Mesendoderm (in vitro differentiated cells): ENCODE results near the gene ATP2C2.
"Not testable (repeated sequence)": the region's sequence is repeated elsewhere in the genome, so short reads cannot be mapped to it uniquely, and the experiment has no call there.

Source experiments
- DNase-seq: peaks from one replicate; pipeline ENCODE4 v3.0.0; 2013
- H2AK5ac ChIP-seq: 2 replicates; pipeline ENCODE4 v1.6.1; 2013; ENCODE audit warnings: low read length, inconsistent platforms
- H2BK120ac ChIP-seq: 2 replicates; pipeline ENCODE4 v1.6.1; 2013; ENCODE audit warnings: low read depth, mild to moderate bottlenecking, low read length, moderate library complexity, mixed read lengths
- H2BK15ac ChIP-seq: replicated peaks from 2 replicates; pipeline ENCODE4 v1.6.1; 2013; ENCODE audit warnings: low read depth, mild to moderate bottlenecking, moderate library complexity
- H2BK5ac ChIP-seq: 2 replicates; pipeline ENCODE4 v1.6.1; 2013; ENCODE audit warnings: low read length, inconsistent platforms
- H3K18ac ChIP-seq: 2 replicates; pipeline ENCODE4 v1.6.1; 2013; ENCODE audit warnings: mild to moderate bottlenecking, low read length, mixed read lengths
- H3K23ac ChIP-seq: one replicate; pipeline ENCODE4 v1.6.1; 2013; ENCODE audit warnings: low read length
- H3K27ac ChIP-seq: 2 replicates; pipeline ENCODE4 v1.5.1; 2013; ENCODE audit warnings: low read depth, mild to moderate bottlenecking, inconsistent platforms, low read length, moderate library complexity
- H3K27me3 ChIP-seq: 2 replicates; pipeline ENCODE4 v1.6.1; 2013; ENCODE audit warnings: low read length, control low read depth, mild to moderate bottlenecking, inconsistent platforms; ENCODE audit not compliant: insufficient read depth, poor library complexity
- H3K36me3 ChIP-seq: 2 replicates; pipeline ENCODE4 v1.6.1; 2013; ENCODE audit warnings: low read length, inconsistent platforms; ENCODE audit not compliant: control insufficient read depth, insufficient read depth
- H3K4ac ChIP-seq: one replicate; pipeline ENCODE4 v1.6.1; 2013; ENCODE audit warnings: low read depth, mild to moderate bottlenecking, low read length, moderate library complexity
- H3K4me1 ChIP-seq: 2 replicates; pipeline ENCODE4 v1.6.1; 2013; ENCODE audit warnings: low read depth, low read length, inconsistent platforms; ENCODE audit not compliant: control insufficient read depth
- H3K4me2 ChIP-seq: 2 replicates; pipeline ENCODE4 v1.6.1; 2013; ENCODE audit warnings: low read length
- H3K4me3 ChIP-seq: 2 replicates; pipeline ENCODE4 v1.5.1; 2013; ENCODE audit warnings: mild to moderate bottlenecking, low read length
- H3K56ac ChIP-seq: one replicate; pipeline ENCODE4 v1.6.1; 2013; ENCODE audit warnings: low read length
- H3K79me1 ChIP-seq: 2 replicates; pipeline ENCODE4 v1.6.1; 2013; ENCODE audit warnings: low read length, inconsistent platforms
- H3K79me2 ChIP-seq: 2 replicates; pipeline ENCODE4 v1.6.1; 2013; ENCODE audit warnings: mild to moderate bottlenecking, low read length; ENCODE audit not compliant: control insufficient read depth, insufficient read depth
- H3K9ac ChIP-seq: 2 replicates; pipeline ENCODE4 v1.6.1; 2013; ENCODE audit warnings: low read length, inconsistent platforms
- H4K5ac ChIP-seq: one replicate; pipeline ENCODE4 v1.6.1; 2013; ENCODE audit warnings: low read length
- H4K8ac ChIP-seq: one replicate; pipeline ENCODE4 v1.6.1; 2013; ENCODE audit warnings: low read depth, mild to moderate bottlenecking, control low read depth, low read length, moderate library complexity
- WGBS: extraction: QIAGEN DNeasy Blood & Tissue Kit; methylation state at CpG from one replicate; pipeline ENCODE4 v1.1.7; 2013; ENCODE audit warnings: low lambda C conversion rate, missing lambda C conversion rate; ENCODE audit not compliant: insufficient coverage; ENCODE audit errors: extremely low coverage; 5-methylcytosine and 5-hydroxymethylcytosine counted together

Gene ATP2C2

GRCh38 chr16:84399912-84400311 is 31.6 kb downstream of the ATP2C2 start:
- H2BK120ac ChIP-seq, H3K4me2 ChIP-seq, H3K79me1 ChIP-seq, H3K23ac ChIP-seq, DNase-seq, H3K27ac ChIP-seq, H3K4ac ChIP-seq, H3K18ac ChIP-seq, H4K5ac ChIP-seq, H3K4me1 ChIP-seq, H3K4me3 ChIP-seq, H3K9ac ChIP-seq, H3K27me3 ChIP-seq, H2BK15ac ChIP-seq, H4K8ac ChIP-seq, H3K56ac ChIP-seq, H3K36me3 ChIP-seq, H2AK5ac ChIP-seq, H2BK5ac ChIP-seq, H3K79me2 ChIP-seq: not testable (repeated sequence)
- no CpG with 5 or more reads among the region's 2 CpGs for WGBS

- not testable (repeated sequence) for H3K9ac ChIP-seq, H3K23ac ChIP-seq, H3K4ac ChIP-seq, H3K4me1 ChIP-seq, H3K27me3 ChIP-seq, H2BK15ac ChIP-seq, H3K56ac ChIP-seq, H3K4me2 ChIP-seq, H3K18ac ChIP-seq, DNase-seq, H3K36me3 ChIP-seq, H3K79me1 ChIP-seq, H3K79me2 ChIP-seq, H2BK5ac ChIP-seq, H3K27ac ChIP-seq, H4K5ac ChIP-seq, H4K8ac ChIP-seq, H3K4me3 ChIP-seq, H2AK5ac ChIP-seq, H2BK120ac ChIP-seq
- no CpG with 5 or more reads among the region's 5 CpGs for WGBS
Observed at GRCh38 chr16:84403435-84403834, 35.1 kb downstream of the ATP2C2 start.

- H3K27ac ChIP-seq, result no peak overlapping the region
- H3K9ac ChIP-seq, result no peak overlapping the region
- H3K4ac ChIP-seq, result no peak overlapping the region
- H3K18ac ChIP-seq, result no peak overlapping the region
- H4K8ac ChIP-seq, result no peak overlapping the region
- no peak overlapping the region for H3K23ac ChIP-seq
- no peaks in the 10 kb centered on the region for H3K4me1 ChIP-seq
- no peak overlapping the region for H3K56ac ChIP-seq
- no peak overlapping the region for H2BK120ac ChIP-seq
- no peak overlapping the region for H2AK5ac ChIP-seq
- no peak overlapping the region for H2BK15ac ChIP-seq
- no CpG with 5 or more reads among the region's 3 CpGs for WGBS
- H3K27me3 ChIP-seq, result no peaks in the 10 kb centered on the region
- H3K4me3 ChIP-seq, result no peak overlapping the region
- no peaks in the 10 kb centered on the region for H3K79me1 ChIP-seq
- H4K5ac ChIP-seq, result no peak overlapping the region
- no peaks in the 10 kb centered on the region for H3K79me2 ChIP-seq
- no peaks in the 10 kb centered on the region for H3K36me3 ChIP-seq
- no peak overlapping the region for H3K4me2 ChIP-seq
- DNase-seq, result no peak
- H2BK5ac ChIP-seq, result no peak overlapping the region
Observed at GRCh38 chr16:84404324-84404723, 36.0 kb downstream of the ATP2C2 start.

GRCh38 chr16:84404936-84405639 is 36.8 kb downstream of the ATP2C2 start:
- Histone ChIP-seq H2BK120ac (no peak overlapping the region), H2AK5ac (no peak overlapping the region), H3K4me3 (no peak overlapping the region), H4K5ac (no peak overlapping the region), H3K4me2 (no peak overlapping the region), H2BK15ac (no peak overlapping the region), H2BK5ac (no peak overlapping the region), H3K79me2 (no peaks in the 10 kb centered on the region), H3K27me3 (no peaks in the 10 kb centered on the region), H3K36me3 (no peaks in the 10 kb centered on the region), H3K79me1 (no peaks in the 10 kb centered on the region), H3K4me1 (no peaks in the 10 kb centered on the region), H3K56ac (no peak overlapping the region), H3K23ac (no peak overlapping the region), H3K9ac (no peak overlapping the region), H3K27ac (no peak overlapping the region), H3K18ac (no peak overlapping the region), H3K4ac (no peak overlapping the region), H4K8ac (no peak overlapping the region)
- no peak for DNase-seq
- WGBS, result no CpG with 5 or more reads among the region's 19 CpGs

- no peaks in the 10 kb centered on the region for H3K79me2 ChIP-seq
- H4K8ac ChIP-seq, result no peak overlapping the region
- no peak overlapping the region for H2BK5ac ChIP-seq
- no peaks in the 10 kb centered on the region for H3K36me3 ChIP-seq
- no peak overlapping the region for H3K18ac ChIP-seq
- H3K23ac ChIP-seq, result no peak overlapping the region
- no peak overlapping the region for H2BK15ac ChIP-seq
- H3K9ac ChIP-seq, result no peak overlapping the region
- no peak overlapping the region for H3K27ac ChIP-seq
- H3K56ac ChIP-seq, result no peak overlapping the region
- H3K79me1 ChIP-seq, result no peaks in the 10 kb centered on the region
- H3K4me3 ChIP-seq, result no peak overlapping the region
- H4K5ac ChIP-seq, result no peak overlapping the region
- H2BK120ac ChIP-seq, result no peak overlapping the region
- no peak overlapping the region for H3K4ac ChIP-seq
- peak; percentile 8 for DNase-seq
- H2AK5ac ChIP-seq, result no peak overlapping the region
- no peaks in the 10 kb centered on the region for H3K4me1 ChIP-seq
- no peaks in the 10 kb centered on the region for H3K27me3 ChIP-seq
- no peak overlapping the region for H3K4me2 ChIP-seq
- no CpG with 5 or more reads among the region's 16 CpGs for WGBS
Observed at GRCh38 chr16:84406006-84406963, 37.9 kb downstream of the ATP2C2 start.
